Measurements from ENCODE around the gene IQGAP3. TPM values are rescaled to one million over a fixed set of nuclear protein-coding genes. Genes with fewer than 3 reads are reported as not detected.

IQGAP3 gene
- total and polyA plus RNA-seq, 10 donors, result 0.24 to 2.2 (median 0.68) TPM

GRCh38 chr1:156550346-156550745 is 22.0 kb downstream of the IQGAP3 start:
- TF ChIP-seq POLR2A (IDR thresholded peaks at IDR 0.05) (no peak), CTCF (IDR thresholded peaks at IDR 0.05 in 8 of 11, conservative IDR thresholded peaks at IDR 0.05 in 3 of 11) (no peak), POLR2AphosphoS5 (IDR thresholded peaks at IDR 0.05) (no peak)
- peaks cover 0 to 51% (median 0%) of the 10 kb centered on the region in 6 donors for H3K36me3 ChIP-seq
- intact Hi-C loops (cut with DNase I; ENCODE audit: low total_unique reads), result no loop called here
- no peak overlapping the region for H3K27ac ChIP-seq
- H3K9me3 ChIP-seq, result no peaks in the 10 kb centered on the region
- H3K4me1 ChIP-seq, result peaks cover 0 to 35% (median 14%) of the 10 kb centered on the region in 6 donors
- no peak overlapping the region for H3K4me3 ChIP-seq
- no peak for DNase-seq
- 77 to 90% (median 85%) methylated on average over 5 of the region's 5 CpGs for WGBS, 5 donors
- H3K27me3 ChIP-seq (replicated peaks in 1 of 7), result no peaks in the 10 kb centered on the region

GRCh38 chr1:156549831-156550230 is 22.5 kb downstream of the IQGAP3 start:
- no peak for DNase-seq
- Histone ChIP-seq H3K36me3 (peaks cover 0 to 45% (median 0%) of the 10 kb centered on the region in 6 donors), H3K9me3 (no peaks in the 10 kb centered on the region), H3K27ac (no peak overlapping the region), H3K4me1 (peaks cover 0 to 35% (median 14%) of the 10 kb centered on the region in 6 donors), H3K27me3 (replicated peaks in 1 of 7) (no peaks in the 10 kb centered on the region), H3K4me3 (no peak overlapping the region)
- TF ChIP-seq POLR2A (IDR thresholded peaks at IDR 0.05) (no peak), POLR2AphosphoS5 (IDR thresholded peaks at IDR 0.05) (no peak), CTCF (IDR thresholded peaks at IDR 0.05 in 8 of 11, conservative IDR thresholded peaks at IDR 0.05 in 3 of 11) (no peak)
- 97 to 100% (median 100%) methylated on average over 1 of the region's 1 CpG for WGBS, 5 donors
- intact Hi-C loops (cut with DNase I; ENCODE audit: low total_unique reads), result no loop called here

- Histone ChIP-seq H3K27me3 (replicated peaks in 1 of 7) (no peaks in the 10 kb centered on the region), H3K27ac (no peak overlapping the region), H3K9me3 (no peaks in the 10 kb centered on the region), H3K4me3 (no peak overlapping the region), H3K4me1 (peaks cover 0 to 35% (median 14%) of the 10 kb centered on the region in 6 donors), H3K36me3 (peaks cover 0 to 45% (median 0%) of the 10 kb centered on the region in 6 donors)
- intact Hi-C loops (cut with DNase I; ENCODE audit: low total_unique reads), result no loop called here
- no peak for DNase-seq
- 67 to 89% (median 77%) methylated on average over 2 of the region's 2 CpGs for WGBS, 5 donors
- TF ChIP-seq POLR2A (IDR thresholded peaks at IDR 0.05) (no peak), POLR2AphosphoS5 (IDR thresholded peaks at IDR 0.05) (no peak), CTCF (IDR thresholded peaks at IDR 0.05 in 8 of 11, conservative IDR thresholded peaks at IDR 0.05 in 3 of 11) (no peak)
These were observed 23.0 kb downstream of the IQGAP3 start for GRCh38 chr1:156549390-156549789.

- no peak for TF ChIP-seq POLR2A (IDR thresholded peaks at IDR 0.05)
- no peak for TF ChIP-seq CTCF (IDR thresholded peaks at IDR 0.05 in 8 of 11, conservative IDR thresholded peaks at IDR 0.05 in 3 of 11)
- TF ChIP-seq POLR2AphosphoS5 (IDR thresholded peaks at IDR 0.05), result no peak
- WGBS, 5 donors, result 80 to 96% (median 91%) methylated on average over 8 to 9 of the region's 9 CpGs
- H3K4me1 ChIP-seq, result peaks cover 0 to 21% (median 6%) of the 10 kb centered on the region in 6 donors
- no peak for DNase-seq
- H3K36me3 ChIP-seq, result peaks cover 0 to 51% (median 0%) of the 10 kb centered on the region in 6 donors
- no peaks in the 10 kb centered on the region for H3K27me3 ChIP-seq (replicated peaks in 1 of 7)
- no peaks in the 10 kb centered on the region for H3K9me3 ChIP-seq
- intact Hi-C loops (cut with DNase I; ENCODE audit: low total_unique reads), result no loop called here
- H3K4me3 ChIP-seq, result no peak overlapping the region
- no peak overlapping the region for H3K27ac ChIP-seq
These were observed 24.4 kb downstream of the IQGAP3 start for GRCh38 chr1:156547982-156548381.
